HEK293T (cell line): ENCODE results near the gene TANC1.

Experiments
- ARNT ChIP-seq: fragments of 450-650 bp; IDR thresholded peaks from 2 replicates; pipeline ENCODE4 v1.6.1; 2017; ENCODE audit warnings: mild to moderate bottlenecking
- BHLHE40 ChIP-seq: fragments of 450-650 bp; IDR thresholded peaks from 2 replicates; pipeline ENCODE4 v1.6.1; 2016; ENCODE audit warnings: mild to moderate bottlenecking, moderate library complexity, borderline replicate concordance
- CTBP1 ChIP-seq: fragments of 450-650 bp; IDR thresholded peaks from 2 replicates; pipeline ENCODE4 v1.6.1; 2016; ENCODE audit warnings: borderline replicate concordance
- ELF4 ChIP-seq: fragments of 450-650 bp; IDR thresholded peaks from 2 replicates; pipeline ENCODE4 v1.6.1; 2017; ENCODE audit warnings: antibody characterized with exemption
- FOXA1 ChIP-seq: fragments of 450-650 bp; IDR thresholded peaks from 2 replicates; pipeline ENCODE4 v1.6.1; 2016; ENCODE audit warnings: mild to moderate bottlenecking
- FOXK2 ChIP-seq: fragments of 450-650 bp; IDR thresholded peaks from 2 replicates; pipeline ENCODE4 v1.6.1; 2016; ENCODE audit warnings: mild to moderate bottlenecking
- FOXM1 ChIP-seq: fragments of 450-650 bp; IDR thresholded peaks from 2 replicates; pipeline ENCODE4 v1.6.1; 2017; ENCODE audit warnings: mild to moderate bottlenecking, borderline replicate concordance
- HDGF ChIP-seq: fragments of 450-650 bp; IDR thresholded peaks from 2 replicates; pipeline ENCODE4 v1.6.1; 2017; ENCODE audit warnings: antibody characterized with exemption, borderline replicate concordance
- L3MBTL2 ChIP-seq: fragments of 450-650 bp; conservative IDR thresholded peaks from 2 replicates; pipeline ENCODE4 v1.6.1; 2016; ENCODE audit warnings: mild to moderate bottlenecking
- NFRKB ChIP-seq: fragments of 450-650 bp; IDR thresholded peaks from 2 replicates; pipeline ENCODE4 v1.6.1; 2016; ENCODE audit warnings: mild to moderate bottlenecking, moderate library complexity
- PKNOX1 ChIP-seq: fragments of 450-650 bp; IDR thresholded peaks from 2 replicates; pipeline ENCODE4 v1.6.1; 2016
- SP1 ChIP-seq: fragments of 450-650 bp; IDR thresholded peaks from 2 replicates; pipeline ENCODE4 v1.6.1; 2017
- TARDBP ChIP-seq: fragments of 450-650 bp; IDR thresholded peaks from 2 replicates; pipeline ENCODE4 v1.6.1; 2016

- no peak for TF ChIP-seq L3MBTL2
- TF ChIP-seq SP1, result no peak
- TF ChIP-seq FOXA1, result no peak
- TF ChIP-seq TARDBP, result no peak
- TF ChIP-seq FOXM1, result no peak
- no peak for TF ChIP-seq ELF4
- no peak for TF ChIP-seq NFRKB
- TF ChIP-seq FOXK2, result no peak
- no peak for TF ChIP-seq ARNT
- TF ChIP-seq HDGF, result no peak
- TF ChIP-seq PKNOX1, result no peak
- TF ChIP-seq CTBP1, result no peak
- no peak for TF ChIP-seq BHLHE40
Observed at GRCh38 chr2:159211447-159212396, 243.3 kb downstream of the TANC1 start.
